HG03103 (cell line): ENCODE data around the gene CORO1A.
"Not testable (repeated sequence)": the region's sequence is repeated elsewhere in the genome, so short reads cannot be mapped to it uniquely, and the experiment has no call there.

Experiments used
- ATAC-seq: cut with Tn5 transposase; IDR thresholded peaks from one replicate; pipeline ENCODE4 v1.9.1; 2021; ENCODE audit warnings: low read depth; ENCODE audit not compliant: unreplicated experiment

CORO1A gene

GRCh38 chr16:30199049-30199448, 15.6 kb downstream of the CORO1A start, which contains the start of gene SULT1A3:
TSS of gene SULT1A3 (plus strand) at chr16:30199255. CDS start at chr16:30200729, 1,474 bp downstream.
- ATAC-seq, result not testable (repeated sequence)

DNA sequence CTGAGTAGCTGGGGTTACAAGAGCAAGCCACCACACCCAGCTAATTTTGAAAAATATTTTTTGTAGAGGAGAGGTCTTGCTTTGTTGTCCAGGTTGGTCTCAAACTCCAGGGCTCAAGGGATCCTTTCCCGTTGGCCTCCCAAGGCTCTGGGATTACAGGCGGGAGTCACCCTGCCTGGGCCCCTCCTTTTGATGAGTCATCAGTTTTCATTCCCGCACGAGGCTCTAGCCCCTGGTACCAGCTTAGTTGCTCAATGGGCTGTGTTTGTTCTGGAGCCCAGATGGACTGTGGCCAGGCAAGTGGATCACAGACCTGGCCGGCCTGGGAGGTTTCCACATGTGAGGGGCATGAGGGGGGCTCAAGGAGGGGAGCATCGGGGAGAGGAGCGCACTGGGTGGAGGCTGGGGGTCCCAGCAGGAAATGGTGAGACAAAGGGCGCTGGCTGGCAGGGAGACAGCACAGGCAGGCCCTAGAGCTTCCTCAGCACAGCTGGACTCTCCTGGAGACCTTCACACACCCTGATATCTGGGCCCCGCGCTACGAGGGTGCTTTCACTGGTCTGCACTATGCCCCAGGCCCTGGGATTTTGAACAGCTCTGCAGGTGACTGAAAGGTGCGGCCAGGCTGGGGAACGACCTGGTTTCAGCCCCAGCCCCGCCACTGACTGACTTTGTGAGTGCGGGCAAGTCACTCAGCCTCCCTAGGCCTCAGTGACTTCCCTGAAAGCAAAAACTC, 16.4 kb downstream of the CORO1A start:
- ATAC-seq, result not testable (repeated sequence)

GRCh38 chr16:30205541-30206236, 22.3 kb downstream of the CORO1A start:
- not testable (repeated sequence) for ATAC-seq

DNA sequence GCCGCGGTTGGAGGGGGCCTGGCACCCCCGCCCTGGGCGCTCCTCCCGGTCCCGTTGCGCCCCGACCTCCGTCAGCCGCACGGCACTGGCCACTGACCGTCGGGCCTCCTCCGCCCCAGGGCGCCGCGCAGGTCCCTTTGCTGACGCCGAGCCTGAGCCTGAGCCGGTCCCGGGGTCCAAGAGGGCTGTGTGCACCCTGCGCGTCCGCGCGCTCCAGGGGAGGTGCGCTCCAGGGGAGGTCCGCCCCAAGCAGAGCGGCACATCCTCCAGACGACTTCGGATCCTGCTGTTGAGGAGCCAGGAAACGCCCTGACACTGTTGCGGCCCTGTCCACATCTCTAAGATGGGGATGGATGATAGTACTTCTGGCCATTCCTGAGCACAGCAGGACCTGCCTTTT, 22.9 kb downstream of the CORO1A start:
- ATAC-seq, result not testable (repeated sequence)

DNA sequence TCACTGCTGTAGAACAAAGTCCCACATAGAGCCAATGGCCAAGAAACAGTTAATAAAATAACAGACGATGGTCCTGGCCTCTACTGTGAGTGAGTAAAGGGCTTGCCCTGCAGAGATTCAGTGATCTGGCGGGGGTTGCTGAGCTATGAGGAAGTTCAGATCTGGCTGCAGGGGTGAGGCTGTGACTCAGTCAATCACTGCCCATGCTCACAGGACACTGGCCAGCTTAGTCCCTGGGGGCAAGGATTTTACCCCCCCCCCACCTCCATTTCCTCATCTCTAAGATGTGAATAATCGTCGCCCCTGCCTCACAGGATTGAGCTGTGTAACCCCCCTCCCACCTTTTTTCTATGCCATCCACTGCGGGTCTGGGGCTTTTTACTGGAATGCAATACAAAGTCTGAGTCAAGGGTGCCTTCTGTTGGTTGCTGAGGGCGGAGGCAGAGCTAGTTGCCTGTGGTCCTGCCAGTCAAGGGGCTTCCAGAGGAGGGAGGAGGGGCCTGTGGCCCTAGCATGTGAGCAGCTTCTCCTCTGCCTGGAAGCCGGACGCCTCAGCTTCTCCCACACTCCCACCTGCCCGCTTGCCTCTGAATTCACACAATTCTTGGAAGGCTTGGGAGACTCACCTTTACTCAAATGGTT, 23.8 kb downstream of the CORO1A start:
- ATAC-seq, result not testable (repeated sequence)

GRCh38 chr16:30209032-30209431, 25.6 kb downstream of the CORO1A start:
- not testable (repeated sequence) for ATAC-seq

GRCh38 chr16:30211414-30211813, 28.0 kb downstream of the CORO1A start:
- ATAC-seq, result not testable (repeated sequence)

DNA sequence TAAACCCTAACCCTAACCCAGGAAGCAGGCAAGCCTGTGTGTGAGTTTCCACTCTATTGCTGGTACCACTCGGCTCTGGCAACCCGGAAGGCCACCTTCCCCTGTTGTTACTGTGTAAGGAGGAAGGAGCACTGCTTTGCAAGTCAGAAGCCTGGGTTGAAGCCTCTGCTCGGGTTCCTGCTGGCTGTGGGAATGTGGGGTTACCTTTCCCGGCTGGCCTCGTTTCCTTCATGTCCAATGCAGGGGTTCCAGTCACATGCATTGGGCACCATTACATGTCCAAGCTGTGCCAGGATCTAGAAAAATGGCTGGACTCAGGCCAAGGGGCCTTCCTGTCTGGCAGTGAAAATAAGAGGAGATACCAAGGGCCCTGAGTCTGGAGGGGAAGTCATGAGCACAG, 33.7 kb downstream of the CORO1A start:
- ATAC-seq, result not testable (repeated sequence)
